SU-DHL-6 (cell line): ENCODE data around the gene VIPR2.

Experiments
- CTCF ChIP-seq: fragments of 200-600 bp; sonication (generic); IDR thresholded peaks from one replicate; pipeline ENCODE4 v1.5.1; 2017; ENCODE audit warnings: antibody characterized with exemption, mild to moderate bottlenecking, low read length, moderate library complexity; ENCODE audit not compliant: insufficient read depth, poor library complexity, severe bottlenecking
- EZH2phosphoT487 ChIP-seq: fragments of 200-600 bp; sonication (generic), shearing (Covaris generic); conservative IDR thresholded peaks from 2 replicates; pipeline ENCODE4 v1.6.1; 2018; ENCODE audit warnings: mild to moderate bottlenecking, antibody characterized with exemption, low read length, moderate library complexity, mixed read lengths

GRCh38 chr7:159121068-159121467, 23.6 kb downstream of the VIPR2 start:
- TF ChIP-seq CTCF (no peak), EZH2phosphoT487 (no peak)
